GM04504 (cell line): ENCODE measurements around the gene TAF12.
"Not testable (repeated sequence)": the region's sequence is repeated elsewhere in the genome, so short reads cannot be mapped to it uniquely, and the experiment has no call there.

Experiments used
- DNase-seq: peaks from one replicate; pipeline ENCODE4 v3.0.0-alpha.2; 2012; ENCODE audit warnings: low read depth

TAF12 gene

DNA sequence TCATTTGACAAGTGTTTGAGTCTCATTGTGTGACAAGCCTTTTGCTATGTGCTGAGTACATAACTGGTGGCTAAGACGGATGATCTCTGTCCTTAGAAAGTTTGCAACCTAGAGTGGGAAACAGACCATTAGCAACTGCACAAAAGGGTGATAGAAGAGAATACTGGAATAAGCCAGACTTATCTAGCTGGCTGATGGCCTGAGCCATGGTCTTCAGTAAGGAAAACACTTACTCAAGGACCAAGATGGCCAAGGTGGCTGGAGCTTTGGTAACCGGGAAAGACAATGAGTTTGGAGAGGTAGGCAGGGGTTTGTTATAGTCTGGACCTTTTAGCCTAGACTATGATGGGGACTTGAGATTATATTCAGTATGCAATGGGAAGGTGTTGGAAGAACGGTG lies 1.6 kb upstream of the TAF12 start:
- DNase-seq = no peak

DNA sequence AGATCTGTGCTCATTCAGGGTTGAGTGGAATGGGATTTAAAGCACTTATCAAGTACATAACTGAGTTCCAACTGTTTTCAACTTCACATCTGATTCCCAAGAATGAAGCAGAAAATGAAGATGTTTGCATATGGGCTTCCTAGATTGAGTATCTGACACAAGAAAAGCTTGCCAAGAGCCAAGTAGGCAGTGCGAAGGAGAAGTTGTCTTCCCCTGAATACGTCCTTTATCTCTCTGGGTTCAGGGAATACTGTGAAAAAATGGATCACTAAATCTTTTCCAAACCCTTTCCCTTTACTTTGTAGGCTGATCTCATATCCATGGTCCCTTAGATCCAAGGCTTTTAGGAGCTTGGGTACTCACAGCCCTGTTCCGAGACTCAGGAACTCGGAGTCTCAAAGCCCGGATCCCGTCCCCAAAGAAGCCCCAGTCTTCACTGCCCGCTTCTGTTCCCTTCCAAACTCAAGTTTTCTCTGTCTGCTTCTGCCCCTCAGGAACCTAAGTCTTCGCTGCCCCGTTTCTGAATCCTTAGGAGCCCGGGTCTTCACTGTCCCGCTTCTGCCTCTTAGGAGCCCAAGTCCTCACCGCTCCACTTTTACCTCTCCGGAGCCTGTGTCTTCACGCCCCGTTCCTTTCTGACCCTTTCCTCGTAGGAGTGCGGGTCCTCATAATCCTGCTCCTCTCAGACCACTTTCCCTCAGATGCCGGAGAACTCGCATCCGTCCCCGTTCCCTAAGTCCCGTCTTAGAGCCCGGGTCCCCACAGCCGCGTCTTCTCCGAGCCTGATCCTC lies 616 bp downstream of the TAF12 start:
- DNase-seq = no peak

DNA sequence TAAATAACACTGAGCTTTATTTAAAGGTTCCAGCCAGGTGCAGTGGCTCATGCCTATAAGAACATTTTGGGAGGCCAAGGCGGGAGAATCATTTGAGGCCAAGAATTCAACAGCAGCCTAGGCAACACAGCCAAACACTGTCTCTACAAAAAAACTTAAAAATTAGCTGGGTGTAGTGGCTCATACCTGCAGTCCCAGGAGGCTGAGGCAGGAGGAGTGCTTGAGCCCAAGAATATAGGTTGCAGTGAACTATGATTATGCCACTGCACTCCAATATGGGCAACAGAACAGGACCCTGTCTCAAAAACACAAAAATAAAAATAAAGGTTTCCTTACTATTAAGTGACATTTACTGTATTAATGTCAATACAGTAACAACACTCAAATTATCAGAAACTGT lies 2.1 kb downstream of the TAF12 start:
- no peak for DNase-seq

DNA sequence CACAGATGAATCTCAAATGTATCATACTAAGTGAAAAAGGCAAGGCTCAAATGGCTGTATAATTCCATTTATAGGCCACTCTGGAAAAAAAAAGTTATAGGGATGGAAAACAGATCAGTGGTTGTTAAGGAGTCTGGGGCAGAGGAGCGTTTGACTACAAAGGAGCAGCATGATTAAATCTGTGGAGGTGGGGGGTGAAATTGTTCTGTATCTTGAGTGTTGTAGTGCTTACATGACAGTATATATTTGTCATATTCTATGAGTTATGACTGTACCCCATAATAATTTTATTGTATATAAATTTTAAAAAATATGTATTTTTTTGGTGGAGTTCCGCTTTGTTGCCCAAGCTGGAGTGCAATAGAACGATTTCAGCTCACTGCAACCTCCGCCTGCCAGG lies 10.3 kb downstream of the TAF12 start:
- no peak for DNase-seq

DNA sequence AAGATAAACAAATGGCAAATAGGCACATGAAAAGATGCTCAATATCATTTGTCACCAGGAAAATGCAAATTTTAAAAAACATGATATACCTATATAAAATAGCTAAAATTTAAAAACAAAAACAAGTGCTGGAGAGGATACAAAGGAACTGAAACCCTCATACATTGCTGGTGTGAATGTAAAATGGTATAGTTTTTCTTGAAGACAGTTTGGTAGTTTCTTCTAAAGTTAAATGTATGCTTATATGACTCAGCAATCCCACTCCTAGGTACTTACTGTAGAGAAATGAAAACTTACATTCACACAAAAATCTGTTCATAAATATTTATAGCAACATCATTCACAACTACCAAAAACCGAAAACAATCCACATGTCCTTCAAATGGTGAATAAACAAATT lies 11.2 kb downstream of the TAF12 start:
- DNase-seq = no peak

DNA sequence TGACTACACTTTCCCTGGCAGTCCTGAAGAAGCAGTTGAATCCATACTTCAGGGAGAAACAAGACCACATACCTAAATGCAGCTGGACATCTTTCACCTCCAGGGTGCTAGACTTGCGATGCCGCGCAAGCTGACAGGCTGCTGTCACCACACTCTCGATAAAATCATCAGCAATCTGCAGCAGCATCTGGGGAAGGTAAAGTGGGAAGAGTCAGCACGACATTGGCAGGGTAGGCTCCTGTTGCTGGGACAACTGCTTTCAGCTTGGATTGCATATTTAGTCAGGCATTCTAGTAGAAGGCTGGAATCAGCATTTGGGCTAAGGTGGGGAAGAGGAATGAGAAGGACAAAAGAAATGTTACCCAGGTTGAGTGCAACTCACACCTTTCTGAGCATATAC lies 29.7 kb downstream of the TAF12 start:
- DNase-seq = no peak

DNA sequence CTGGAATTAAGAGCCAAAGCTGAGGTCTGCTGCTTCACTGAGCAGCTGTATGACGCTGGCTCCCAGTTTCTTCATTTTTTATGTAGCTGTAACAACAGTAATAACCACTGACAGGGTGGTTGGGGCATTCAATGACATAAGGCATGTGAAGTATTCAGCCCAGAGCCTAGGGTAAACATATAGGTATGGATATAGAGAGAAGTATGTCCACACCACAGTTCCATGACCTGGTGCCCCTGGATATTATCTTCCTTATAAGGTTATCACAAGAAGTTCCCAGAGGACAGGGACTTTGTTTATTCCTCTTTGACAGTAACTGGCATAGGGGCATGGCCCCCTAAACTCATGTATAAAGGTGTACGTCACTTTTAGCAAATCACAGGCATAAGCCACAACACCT lies 36.1 kb downstream of the TAF12 start:
- DNase-seq = no peak

DNA sequence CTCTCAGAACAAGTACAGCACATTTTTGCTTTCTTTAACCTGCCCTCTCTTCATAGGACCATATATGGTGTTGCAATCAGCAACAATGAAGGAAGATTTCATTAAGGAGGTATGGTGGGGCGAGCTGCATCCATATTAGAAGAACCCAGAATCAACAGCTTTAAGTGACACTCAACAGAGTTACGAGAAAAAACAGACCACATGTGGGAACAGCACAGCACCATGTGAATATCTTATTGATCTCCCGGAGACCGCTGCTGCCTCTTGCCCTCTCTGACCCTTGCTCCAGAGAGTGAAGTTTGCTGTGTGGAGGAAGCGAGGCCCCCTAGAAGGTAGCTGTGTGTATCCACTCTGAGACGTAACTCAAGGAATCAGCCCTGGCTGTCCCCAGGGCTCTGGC lies 37.9 kb downstream of the TAF12 start:
- no peak for DNase-seq

DNA sequence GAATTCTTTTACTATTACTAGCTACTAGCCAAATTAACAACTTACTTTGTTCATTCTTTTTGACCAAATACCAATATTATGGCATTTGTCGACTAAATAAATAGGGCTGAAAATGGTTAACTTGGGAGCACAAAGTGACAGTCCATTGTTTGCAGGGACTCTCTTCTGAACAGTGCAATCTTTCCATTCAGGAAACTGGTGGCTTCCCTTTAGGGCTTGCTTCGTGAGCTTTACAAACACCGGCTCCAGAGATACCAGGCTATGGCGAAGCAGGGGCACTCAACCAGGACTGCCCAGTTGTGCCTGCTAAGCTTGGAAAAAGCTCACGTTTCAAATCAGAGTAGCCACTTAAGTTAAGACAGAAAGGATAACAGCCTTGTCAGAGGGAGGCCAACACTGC lies 38.5 kb downstream of the TAF12 start:
- no peak for DNase-seq

DNA sequence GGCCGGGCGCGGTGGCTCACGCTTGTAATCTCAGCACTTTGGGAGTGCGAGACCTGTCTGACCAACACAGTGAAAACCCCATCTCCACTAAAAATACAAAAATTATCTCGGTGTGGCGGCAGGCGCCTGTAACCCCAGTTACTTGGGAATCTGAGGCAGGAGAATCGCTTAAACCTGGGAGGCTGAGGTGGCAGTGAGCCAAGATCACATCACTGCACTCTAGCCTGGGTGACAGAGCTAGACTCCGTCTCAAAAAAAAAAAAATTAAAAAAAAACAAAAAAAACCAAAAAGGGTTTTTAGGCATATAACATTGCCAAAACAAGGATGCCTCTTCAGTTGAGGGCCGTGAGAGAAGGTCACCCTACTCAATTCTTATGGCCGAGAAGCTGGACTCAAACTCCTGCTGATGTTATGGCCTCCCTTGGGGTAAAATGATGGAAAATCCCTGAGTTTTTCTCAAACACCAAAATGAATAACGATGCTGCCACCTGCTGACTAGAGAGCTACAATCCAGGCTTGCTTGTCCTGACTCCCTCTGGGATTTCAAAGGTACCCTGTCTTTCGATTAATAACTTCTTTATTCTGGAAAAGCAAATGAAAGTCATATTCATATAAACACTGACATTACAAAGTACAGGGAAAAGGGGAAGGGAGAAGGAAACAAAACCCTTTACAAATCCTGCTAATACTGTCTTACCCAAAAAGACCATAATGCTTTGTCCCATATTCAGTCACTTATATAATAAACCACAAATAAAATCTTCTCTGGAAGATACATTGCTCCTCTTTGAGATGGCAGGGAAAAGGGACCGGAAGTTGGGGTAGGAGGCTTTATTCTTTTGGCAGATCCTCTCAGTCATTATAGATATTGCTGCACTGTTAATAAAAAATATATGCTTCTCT lies 40.1 kb downstream of the TAF12 start:
- DNase-seq = peak; percentile 55

DNA sequence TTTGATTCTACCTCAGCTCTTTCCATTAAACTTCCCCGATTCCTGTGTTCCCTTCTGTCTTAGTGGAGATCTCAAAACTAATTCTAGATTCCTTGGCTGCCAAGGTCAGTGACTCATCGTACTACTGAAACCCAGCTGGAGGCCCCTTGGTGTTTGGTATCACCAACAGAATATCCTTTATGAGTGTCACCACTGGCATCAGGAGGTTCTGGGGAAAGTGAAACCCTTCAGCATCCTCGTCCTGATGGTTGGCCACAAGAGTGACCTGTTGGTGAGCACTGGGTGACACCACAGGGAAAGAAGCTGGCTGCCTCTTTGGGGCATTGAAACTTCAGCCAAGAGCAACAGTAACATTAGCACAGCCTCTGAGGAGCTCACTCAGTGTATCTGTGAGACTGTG lies 41.2 kb downstream of the TAF12 start:
- peak; percentile 72 for DNase-seq

DNA sequence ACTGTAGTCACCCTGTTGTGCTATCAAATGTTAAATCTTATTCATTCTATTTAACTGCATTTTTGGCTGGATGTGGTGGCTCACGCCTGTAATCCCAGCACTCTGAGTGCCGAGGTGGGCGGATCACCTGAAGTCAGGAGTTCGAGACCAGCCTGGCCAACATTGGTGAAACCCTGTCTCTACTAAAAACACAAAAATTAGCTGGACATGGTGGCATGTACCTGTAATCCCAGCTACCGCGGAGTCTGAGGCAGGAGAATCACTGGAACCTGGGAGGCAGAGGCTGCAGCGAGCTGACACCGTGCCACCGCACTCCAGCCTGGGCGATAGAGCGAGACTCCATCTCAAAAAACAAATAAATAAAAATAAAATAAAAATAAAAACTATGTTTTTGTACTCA lies 46.6 kb downstream of the TAF12 start:
- not testable (repeated sequence) for DNase-seq

DNA sequence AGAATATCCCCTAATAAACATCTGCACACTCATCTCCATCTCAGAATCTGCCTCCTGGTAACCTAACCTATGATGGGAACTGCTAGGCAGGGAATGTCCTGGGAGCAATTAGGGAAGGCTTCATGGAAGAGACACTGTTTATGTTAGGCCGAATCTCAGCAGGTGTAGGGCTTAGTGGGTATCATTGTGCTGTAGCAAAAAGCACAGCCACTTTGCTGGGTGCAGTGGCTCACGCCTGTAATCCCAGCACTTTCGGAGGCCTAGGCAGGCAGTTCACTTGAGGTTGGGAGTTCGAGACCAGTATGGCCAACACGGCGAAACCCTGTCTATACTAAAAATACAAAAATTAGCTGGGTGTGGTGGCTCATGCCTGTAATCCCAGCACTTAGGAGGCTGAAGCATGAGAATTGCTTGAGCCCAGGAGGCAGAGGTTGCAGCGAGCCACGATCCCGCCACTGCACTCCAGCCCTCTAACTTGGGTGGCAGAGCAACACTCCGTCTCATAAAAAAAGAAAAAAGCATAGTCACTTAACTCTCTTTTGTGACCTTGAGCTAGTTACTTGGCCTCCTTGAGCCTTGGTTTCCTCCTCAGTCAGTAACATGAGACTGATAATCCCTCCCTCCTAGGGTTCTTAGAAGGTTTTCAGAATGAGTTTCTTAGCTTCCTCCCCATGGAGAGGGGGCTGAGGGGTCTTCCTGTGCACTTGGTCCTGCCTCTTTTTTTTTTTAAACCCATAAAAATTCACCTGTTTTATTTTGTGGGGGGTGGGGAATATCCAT lies 47.3 kb downstream of the TAF12 start:
- no peak for DNase-seq

DNA sequence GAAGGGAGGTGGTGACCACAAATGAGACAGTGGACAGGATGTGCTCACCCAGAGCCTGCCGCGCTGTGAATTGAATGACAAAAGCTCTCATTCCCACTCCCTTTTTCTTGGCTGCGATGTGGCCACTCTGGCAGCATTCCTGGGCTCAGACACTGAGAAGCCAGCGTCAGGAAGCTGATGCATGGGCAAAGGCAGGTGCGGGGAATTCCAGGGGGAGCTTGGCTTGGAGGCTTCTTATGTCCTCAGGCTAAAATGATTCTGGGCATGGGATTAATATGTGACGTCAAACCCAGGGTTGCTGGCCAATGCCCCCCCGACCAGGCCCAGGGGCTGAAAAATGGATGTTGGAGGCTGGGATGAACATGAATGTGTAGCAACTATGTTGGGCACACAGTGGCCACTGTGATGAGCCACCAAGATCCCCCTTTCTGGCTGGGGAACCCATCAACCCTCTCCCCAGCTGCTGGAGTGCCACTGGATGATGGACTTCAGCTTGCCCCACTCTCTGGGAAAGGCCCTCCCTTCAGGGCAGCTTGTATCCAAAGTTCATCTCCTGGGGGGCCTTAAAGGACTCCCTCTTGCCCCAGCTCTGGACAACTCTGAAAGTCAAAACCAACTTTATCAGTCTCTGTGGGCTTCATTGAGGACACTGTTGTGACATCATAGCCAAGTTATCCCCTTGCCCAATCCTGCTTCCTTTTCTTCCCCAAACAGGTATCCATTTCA lies 48.0 kb downstream of the TAF12 start:
- DNase-seq = not testable (repeated sequence)

DNA sequence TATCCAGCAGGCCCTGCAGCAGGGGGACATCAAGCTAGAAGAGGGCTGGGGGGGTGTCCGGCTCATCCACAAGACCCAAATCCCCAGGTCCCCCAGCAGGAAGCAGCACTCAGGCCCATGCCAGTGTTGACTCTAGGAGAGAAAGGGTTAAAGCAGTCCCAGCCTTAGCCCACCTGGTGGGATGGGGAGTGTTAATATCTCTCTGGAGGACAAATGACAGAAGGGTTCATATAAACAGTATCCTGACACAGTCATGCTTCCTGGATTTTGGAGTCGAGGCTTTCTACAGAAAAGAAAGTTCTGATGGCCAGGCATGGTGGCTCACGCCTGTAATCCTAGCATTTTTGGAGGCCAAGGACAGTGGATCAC lies 48.9 kb downstream of the TAF12 start:
- not testable (repeated sequence) for DNase-seq

DNA sequence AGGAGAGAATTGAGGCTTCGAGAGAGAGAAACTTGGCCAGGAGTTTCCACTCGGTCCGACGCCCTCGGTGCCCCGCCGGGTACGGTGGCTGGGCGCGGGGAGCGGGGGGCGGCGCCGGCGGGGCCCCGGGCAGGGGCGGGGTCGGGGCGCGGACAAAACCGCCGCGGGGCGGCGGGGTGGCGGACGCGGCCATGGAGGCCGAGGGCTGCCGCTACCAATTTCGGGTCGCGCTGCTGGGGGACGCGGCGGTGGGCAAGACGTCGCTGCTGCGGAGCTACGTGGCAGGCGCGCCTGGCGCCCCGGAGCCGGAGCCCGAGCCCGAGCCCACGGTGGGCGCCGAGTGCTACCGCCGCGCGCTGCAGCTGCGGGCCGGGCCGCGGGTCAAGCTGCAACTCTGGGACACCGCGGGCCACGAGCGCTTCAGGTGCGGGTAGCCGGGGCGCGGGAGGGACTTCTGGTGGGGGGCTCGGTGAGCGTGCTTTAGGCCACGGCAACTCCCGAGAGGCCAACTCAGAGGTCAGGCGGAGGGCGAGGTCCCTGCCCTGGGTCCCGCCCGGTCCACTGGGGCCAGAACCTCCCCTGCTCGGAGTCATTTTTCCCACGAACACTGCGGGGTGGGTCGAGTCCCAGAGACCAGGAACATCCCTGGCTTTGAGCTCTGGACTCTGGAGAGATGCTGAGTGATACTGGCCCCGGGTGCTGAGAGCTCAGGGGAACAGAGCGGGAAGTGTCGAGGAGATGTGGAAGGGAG lies 50.4 kb downstream of the TAF12 start:
- no peak for DNase-seq

DNA sequence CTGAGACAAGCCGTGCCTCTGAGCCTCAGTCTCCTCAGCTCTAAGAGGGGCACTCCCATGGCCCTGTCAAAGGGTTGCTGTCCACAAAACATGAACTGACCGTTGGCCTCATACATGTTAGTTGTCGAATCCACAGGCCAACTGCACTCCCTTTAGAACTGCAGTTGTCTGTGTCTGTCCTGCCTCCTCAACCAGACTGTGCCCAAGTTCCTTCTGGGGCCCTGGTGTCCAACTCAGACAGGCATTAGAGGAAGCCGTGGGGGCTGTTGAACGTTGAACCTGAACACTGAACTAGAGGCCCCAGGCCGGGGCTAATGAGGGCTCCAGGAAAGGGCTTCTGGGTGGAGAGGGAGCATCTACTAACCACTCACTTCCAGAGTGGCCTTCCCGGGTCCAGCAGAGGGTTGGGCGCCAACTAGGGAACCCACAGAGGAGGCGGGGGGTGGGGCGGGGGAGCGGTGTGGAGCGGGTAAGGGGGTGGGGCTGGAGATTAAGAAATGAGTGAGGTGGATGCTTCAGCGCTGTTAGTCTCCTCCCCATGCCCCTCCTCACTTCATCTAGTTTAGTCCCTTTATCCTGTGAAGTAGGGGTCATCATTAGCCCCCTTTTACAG lies 51.1 kb downstream of the TAF12 start, which contains the start of gene RAB42:
Gene RAB42 (plus strand): TSS at position 558 of the 613 bp plus-strand sequence. CDS start 247 bp downstream, outside the sequence.
- no peak for DNase-seq

DNA sequence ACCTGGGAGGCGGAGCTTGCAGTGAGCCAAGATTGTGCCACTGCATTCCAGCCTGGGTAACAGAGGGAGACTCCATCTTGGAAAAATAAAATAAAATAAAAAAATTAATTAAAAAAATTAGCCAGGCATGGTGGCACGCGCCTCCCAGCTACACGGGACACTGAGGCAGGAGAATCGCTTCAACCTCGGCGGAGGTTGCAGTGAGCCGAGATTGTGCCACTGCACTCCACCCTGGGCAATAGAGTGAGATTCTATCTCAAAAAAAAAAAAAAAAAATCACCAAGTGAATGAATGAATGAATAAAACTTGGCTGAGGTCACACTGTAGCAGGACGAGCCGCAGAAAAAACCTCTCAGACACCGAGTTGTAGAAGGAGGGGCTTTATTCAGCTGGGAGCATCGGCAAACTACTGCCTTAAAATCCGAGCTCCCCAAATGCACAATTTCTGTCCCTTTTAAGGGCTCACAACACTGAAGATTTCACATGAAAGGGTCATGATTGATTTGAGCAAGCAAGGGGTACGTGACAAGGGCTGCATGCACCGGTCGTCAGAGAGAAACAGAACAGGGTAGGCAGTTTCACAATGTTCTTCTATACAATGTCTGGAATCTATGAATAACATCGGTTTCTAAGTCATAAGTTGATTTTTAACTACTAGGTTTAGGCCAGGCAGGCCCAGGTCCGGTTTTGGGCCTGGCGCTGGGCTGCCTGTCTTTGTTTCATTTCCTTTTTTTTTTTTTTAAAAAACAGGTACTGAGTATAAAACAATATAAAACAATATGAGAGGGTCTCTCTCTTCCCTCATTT lies 56.1 kb downstream of the TAF12 start:
- not testable (repeated sequence) for DNase-seq

DNA sequence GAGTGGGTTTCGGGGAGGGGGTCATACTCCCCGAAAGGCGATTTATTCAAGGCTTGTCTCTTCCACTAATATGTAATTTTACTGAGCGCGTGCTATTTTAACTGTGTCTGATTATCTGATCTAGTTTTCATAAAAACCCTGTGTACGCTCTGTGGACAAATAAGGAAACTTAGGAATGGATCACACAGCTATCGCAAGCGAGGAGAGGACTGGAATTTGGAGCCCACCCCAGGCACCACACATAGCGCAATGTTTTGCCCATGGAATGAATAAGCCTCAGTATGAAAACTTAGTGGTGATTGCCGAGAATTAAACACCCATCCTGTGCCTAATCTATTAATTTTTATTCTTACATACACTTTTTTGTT lies 60.6 kb downstream of the TAF12 start:
- DNase-seq = no peak
